Occipital lobe (tissue), 2 donors: ENCODE measurements around the gene FAM114A2. TPM values are rescaled to one million over a fixed set of nuclear protein-coding genes. Genes with fewer than 3 reads are reported as not detected.

Experiments used
- DNase-seq: peaks from one replicate; lab custom pipeline; 2025; lab: John Stamatoyannopoulos, UW
- total RNA-seq: library from RNA; depleted of rRNA; stranded (reverse); fragments of >200 nt; gene quantifications from one replicate; pipeline ENCODE4 v1.2.3, GENCODE V29; 2014

The FAM114A2 gene
- total RNA-seq, 1 donor from 2014 or later = 26.2 TPM

DNA sequence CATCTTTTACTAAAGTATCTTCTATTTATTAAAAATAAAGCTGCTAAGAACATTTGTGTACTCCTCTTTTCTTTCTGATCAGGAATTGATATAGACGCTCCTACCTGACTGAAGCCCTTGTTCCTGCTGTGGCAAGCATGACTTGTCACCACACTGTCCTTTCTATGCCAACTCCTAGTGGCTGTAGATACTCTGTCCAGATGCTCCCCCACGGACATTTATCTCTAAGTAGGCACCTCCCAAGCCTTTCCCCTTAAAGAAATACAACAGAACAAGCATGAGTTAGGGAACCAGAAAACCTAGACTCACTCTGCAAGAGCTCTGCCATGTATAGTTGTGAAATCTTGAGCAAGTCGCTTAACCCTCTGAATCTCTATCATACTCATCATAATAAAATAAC, 53.2 kb downstream of the FAM114A2 start:
- no peak for DNase-seq

DNA sequence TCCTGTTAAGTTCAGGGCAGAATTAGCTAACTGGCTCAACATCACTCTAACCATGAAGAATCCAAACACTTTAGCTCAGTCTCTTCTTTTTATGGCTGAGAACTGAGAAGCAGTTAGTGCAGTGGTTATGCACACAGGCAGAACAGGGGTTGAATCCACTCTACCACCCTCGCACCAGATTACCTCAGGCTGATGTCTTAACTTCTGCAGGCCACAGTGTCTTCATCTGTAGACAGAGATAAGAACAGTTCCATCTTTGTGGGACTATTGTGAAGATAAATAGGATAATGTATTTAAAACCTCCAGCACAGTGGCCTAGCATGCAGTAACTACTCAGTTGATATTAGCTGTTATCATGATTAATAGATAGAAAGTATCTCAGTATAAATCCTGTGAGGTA, 54.8 kb downstream of the FAM114A2 start:
- DNase-seq = no peak

DNA sequence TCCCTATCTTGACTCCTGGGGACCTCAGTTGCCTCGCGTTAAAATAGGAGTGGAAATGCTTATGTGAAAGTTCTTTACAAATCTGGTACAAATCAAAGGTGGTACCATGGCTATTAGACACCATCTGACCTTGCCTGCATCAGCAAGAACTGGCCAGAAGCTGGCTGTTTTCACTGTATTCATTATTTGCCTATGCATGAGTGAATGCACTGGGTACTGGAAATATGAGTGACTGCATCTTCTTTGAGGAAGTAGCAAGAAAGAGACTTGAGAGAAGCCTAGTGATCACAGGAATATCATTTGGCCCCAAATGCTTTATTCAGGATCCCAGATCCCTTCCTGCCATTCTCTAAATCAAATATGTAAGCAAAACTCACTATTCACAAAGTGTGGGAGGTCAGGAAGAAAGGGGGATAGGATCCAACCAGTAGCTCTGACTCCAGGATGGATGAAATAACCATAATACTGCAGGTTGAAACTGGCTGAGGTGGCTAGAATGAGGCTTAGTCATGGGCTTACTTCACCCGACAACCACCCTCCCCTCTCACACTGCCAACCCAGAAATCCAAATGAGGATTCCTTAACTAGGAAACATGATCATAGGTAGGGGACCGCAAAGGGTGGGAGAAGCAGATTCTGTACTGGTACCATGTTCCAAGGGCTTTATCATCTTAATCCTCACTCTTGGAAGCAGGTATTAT, 56.7 kb downstream of the FAM114A2 start:
- DNase-seq = no peak

DNA sequence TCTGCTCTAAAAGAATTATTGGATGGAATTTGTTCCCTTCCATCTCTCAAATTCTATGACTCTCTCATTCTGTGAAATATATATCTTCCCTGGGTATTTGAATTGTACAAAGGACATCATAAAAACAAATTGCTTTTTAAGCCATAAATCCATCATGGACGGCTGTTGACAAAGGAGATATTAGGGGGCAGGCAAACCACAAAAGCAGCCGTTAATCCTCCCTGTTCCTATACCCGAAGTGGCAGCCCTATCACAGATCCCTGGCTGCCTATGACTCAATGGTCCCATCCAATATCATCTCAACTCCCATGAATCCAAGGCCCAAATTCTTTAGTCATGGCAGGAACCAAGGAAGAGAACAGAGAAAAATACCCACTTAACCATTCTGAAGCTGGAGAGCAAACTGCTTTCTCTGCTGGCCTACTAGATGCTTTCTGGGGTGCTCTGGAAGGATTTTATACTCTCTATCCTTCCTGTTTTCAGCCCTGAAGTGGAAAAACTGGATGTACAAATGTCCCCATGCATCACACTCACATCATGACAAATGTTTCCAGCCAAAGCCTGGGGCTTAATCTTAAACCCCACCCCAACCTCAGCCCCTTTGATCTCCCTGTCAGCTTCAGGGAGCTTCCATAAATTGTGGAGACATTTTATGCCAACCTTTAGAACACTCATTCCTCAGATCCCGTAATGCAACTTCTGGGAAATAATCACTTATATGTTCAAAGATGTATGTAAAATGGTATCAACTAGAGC, 59.5 kb downstream of the FAM114A2 start:
- DNase-seq = no peak

DNA sequence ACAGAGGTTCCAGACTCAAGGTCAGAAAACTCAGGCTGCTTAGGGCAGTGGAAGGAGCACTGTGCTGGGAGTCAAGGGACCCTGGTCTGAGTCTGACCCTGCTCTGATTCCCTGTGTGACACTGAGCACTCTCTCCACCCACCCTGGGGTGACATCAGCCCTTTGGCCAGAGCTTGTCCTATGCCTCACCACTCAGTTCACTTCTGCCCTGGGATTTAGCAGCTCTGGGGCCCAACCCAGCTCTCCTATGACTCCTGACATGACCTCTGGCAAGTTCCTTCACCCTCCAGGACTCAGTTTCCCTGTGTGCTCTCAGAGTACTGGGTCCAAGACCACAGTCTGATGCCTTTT, 63.9 kb downstream of the FAM114A2 start:
- no peak for DNase-seq

DNA sequence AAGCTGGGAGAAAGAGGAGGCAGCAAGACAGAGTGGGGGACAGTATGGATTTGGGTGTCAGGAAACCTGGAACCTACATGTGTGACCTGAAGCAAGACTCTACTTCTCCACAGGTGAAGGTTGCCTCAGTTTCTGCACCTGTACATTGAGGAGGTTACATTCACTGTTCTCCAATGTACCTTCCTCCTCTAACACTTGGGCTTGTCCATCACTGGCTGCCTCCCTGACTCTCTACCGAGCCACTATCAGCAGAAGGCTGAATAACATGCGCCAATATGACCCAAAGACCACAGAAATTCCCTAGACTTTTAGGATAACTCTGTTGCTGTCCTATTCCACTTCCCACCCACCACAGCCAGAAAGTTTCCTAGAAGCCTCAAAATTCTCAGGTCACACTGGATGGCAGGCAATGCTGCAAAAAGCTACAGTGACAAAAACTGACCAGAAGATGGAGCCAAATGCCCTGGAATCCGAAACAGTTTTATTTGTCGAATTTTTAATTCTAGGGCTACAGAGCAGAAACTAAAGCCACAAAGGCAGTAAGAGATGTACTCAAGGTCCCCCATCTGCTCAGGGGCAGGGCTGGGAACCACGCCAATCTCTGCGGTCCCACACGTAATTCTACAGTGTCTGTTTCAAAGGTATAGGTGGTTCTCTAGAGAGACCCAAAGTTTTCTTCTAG, 64.4 kb downstream of the FAM114A2 start:
- DNase-seq = no peak

DNA sequence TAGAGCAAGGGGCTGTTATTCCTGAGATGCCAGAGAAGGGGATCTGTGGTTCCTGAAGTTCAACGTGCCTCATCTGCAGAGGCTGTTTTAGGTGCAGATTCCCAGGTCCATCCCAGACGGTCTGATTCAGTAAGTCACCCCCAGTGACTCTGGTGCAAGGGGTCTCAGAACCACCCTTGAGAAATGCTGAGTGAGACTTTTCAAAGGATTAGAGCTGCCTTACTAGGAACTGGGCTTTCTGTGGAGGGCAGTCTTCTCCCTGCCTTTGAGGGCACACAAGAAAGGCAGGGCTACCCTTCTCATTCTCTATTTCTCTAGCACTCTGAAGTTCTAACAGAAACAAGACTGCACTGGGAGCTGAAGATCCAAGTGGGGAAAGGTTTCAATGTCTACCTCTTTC, 66.5 kb downstream of the FAM114A2 start:
- no peak for DNase-seq

DNA sequence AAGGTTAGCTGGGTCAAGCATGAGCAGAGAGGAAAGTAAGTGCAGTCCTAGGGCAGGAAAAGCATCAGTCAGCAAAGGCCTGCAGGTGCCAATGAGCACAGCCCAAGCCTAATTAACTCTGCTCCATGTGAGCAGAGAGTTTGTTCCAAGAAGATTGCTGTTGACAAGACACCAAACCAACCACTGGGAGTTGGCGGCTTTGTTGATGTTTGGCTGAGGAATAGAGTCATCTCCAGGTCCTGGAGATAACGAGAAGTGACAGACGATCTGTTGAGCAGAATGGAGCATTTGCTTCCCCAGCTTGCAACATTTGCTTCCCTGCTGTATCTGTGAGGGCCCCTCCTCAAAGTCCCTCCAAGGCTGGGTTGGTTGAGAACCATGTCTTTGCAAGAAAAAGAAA, 68.2 kb downstream of the FAM114A2 start:
- no peak for DNase-seq

DNA sequence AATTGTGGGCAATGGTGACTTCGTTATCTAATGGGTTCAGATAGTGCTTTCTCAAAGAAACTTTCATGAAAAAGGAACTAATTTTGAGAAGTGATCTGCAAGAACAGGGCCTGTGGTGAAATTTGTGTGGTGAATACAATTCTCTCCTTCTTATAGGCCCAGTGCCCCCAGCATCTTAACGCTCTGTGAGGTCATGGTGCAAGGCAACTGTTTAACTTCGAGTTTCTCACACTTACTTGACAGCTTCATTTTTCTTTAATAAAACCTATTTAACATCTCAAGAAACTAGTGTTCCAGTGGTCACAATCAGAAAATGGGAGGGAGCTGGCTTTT, 69.2 kb downstream of the FAM114A2 start:
- no peak for DNase-seq

DNA sequence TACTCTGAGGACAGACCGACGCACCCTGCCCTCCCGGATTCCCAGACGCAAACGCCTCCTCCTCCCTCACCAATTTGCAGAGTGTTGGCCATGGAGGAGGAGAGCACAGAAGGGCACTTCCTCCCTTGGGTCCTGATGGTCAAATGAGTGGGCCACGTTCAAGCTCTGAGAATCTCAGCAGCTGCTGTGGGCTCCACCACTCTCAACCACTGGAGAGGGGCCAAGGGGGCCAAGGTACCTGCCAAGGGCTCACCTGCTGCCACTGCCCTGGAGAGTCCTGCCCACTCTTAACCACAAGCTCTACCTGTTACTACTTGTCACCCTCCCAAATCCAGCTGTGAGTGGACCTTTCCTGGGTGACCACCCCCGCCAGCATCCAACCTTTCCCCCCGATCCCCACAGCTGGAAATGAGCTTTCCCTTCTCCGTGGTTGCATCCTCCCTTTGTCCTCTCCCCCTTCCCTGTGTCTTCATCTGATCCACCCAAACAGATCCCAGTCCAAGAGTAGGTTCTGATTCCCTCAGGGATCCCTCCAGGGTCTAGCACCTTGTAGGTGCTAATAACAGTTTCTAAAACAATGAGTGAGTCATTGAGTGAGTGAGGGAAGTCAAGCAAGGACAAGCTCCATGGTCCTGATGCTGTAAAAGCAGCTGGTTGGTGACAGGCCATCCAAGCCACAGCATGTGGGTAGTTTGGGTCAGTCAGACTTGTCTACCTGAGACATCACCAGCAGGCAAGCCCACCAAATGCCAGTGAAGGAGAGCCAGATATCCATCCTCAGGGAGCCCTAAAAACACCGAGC, 69.7 kb downstream of the FAM114A2 start:
- no peak for DNase-seq

DNA sequence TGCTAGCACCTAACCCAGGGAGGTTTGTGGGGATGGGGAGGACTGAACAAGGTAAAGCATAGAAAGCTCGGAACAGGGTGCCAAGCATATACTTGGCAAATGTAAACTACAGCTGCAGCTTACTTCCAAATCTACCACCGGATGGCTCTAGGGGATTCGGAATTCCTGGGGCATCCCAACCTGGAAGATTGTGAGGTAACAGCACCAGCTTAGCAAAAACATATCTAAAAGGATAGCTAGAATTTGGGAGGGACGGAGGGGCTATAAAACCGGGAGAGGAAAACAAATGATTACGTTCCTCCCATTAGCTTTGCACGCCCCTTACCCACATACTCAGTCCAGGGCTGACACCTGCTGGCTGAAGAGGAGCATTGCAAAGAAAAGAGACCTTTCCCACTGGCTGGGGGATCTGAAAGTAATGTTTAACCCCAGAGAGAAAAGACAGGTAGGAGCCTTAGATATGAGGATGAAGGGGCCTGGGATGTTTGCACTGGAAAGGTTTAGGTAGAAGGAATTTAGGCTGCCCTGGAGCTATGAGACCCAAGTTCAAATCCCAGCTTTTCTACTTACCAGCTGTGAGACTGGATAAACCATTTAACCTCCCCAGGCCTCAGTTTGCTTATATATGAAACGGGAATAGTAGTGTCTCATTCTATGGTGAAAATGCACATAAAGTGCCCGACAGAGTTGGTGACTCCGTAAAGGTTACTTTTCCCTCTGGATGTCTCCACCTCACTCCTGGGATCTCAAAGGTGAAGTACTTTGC, 73.6 kb downstream of the FAM114A2 start:
- no peak for DNase-seq

DNA sequence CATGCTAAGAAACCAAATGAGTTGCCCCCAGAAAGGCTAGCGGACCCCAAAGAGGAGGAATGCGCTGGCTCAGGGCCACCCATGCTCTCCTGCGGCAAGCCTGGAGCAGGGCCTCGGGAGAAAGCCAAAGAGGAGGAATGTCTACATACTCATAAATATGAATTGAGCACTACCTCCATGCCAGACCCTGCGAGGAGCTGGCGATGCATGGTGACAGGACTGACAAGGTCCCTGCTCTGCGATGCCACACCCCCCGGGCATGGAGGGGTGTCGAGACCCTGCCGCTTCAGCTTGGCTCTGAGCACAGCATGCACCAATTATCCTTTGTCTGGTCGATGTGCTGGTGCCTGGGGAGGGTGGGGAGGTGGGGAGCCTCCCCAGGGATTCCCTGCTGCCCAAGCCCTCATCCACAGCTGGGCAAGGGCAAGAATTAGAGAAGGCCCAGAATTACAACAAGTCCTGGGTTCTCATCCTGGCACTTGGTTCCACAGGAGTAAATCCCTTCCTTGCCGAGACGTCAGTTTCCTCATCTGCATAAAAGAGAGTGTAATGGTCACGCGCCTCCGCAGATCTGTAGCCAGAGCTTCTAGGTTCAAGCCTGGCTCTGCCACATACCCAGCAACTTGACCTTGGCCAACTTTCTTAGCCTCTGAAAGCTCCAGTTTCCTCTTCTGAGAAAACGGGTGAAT, 74.4 kb downstream of the FAM114A2 start:
- no peak for DNase-seq

DNA sequence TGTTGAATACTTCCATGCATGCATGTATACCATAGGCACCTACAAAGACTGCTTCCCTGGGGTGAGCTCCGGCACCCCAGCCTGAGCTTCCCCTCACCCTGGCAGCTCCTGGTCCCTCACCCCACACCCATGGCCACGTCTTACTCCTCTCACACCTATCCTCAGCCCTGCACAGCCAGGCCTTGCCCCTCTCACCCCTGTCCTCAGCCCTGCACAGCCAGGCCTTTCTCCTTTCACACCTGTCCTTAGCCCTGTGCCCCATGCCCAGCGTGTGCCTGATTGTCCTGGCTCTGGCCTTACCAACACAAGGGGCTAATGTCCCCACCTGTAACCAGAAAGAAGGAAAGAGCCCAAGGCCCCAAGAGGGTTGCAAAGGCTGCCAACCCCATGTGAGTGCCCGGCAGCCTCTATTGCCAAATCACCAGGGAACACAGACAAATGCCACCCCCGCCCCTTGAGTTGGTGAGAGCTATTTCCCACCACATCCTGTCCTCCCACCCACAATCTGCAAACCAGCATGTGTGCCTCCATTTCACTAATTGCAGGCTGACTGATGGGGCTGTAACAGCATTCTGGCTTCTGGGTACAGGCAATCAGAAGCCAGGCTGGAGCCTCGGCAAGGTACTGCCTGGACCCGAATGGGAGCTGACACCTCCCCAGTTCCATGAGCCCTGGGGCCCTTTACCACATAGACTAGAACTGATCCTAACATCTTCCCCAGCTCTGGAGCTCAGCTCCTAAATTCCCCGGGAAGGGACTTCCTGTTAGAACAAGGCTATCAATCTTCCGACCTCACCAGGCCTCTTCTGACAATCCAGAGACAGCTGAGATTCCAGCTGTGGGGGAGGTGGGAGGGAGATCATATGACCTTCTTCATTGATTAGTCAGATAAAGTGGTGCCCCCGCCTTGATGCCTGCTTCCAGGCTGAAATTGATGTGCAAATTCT, 78.2 kb downstream of the FAM114A2 start:
- DNase-seq = no peak

DNA sequence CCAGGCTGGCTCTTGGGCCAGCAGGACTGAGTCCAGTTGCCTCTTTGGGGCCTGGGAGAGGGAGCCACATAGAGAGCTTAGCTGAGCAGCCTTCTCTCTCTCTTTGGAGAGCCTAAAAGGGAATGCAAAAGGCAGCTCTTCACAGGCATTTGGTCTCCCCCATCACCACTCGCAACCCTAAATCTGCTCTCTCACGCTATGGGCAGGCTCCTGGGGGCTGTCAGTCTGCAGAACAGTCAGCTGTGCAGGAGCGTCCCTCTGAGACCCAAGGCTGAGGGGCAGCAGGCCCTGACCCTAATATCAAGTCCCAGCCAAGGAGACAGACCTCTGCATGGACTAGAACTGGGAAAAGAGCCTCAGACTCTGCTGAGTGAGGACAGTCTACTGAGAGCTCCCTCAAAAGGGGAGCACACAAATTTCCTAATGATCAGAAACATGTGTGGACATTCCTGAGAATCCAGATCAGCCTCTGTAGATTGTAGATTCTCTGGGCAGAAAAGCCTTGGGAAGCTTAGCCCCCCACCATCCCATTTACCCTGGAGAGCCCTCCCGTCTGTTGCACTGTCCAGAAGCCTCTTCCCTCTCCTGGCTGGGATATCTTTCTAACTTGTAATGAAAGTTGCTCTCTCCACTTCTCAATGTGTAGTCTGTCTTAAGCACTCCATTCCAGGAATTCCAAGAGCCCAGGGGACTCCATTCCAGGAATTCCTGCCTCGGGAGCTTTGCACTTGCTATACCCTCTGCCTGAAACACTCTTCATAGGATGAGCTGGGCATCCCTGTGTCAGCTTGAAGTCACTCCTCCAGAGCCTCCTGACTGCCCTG, 79.4 kb downstream of the FAM114A2 start:
- DNase-seq = no peak

DNA sequence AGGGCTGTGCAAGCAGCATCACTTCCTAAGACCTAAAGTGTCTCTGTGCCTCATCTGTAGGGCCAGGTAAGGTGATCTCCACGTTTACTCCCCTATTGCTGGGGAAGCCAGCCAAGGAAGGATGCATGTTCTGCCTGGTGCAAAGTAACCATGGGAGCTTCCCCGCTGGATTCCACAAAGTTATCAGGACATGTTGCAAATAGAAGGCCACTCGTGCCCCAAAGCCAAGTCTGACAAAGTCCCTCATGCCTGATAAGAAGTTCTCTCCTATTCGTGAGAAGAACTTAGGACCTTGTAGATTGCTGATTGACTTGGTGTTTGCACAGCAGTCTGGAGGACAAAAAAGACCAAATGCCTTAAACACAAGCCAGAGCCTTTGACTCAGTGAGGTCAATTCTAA, 81.5 kb downstream of the FAM114A2 start:
- DNase-seq = no peak

DNA sequence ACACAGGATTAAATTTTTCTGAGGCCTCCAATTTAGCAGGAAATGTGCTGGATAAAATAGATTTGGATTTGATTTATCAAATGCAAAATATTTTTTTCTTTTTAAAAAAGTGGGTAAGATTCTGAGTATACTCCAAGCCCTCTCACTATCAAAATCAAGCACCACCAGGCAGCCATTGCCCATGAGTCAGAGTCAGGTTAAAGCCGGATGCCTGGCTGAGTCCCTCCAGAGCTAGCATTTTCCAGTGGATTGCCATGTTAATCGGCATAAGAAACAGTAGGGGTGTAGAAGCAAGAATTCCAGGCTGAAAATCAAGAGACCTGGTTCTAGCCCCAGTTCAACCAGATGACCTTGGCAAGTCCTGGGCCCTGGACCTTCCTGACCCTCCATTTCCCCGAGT, 85.3 kb downstream of the FAM114A2 start:
- no peak for DNase-seq

DNA sequence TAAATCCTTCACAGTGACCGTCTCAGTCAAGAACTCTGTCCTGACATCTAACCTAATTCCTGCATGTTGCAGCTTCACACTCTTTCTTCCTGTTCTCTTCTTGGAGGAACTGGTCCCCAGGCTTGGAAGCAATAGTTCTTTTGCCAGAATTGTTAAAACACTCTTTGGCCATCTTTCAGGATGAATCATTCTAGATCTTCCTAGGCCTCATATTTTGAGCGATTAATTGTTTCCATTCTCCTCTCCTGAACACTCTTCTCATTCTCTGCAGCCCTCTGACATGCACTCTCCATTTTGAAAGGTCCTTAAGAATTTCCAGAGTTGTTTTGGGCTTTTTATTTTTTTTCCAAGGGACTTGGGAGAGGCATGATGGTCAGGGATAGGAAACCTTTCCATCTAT, 85.8 kb downstream of the FAM114A2 start:
- no peak for DNase-seq

DNA sequence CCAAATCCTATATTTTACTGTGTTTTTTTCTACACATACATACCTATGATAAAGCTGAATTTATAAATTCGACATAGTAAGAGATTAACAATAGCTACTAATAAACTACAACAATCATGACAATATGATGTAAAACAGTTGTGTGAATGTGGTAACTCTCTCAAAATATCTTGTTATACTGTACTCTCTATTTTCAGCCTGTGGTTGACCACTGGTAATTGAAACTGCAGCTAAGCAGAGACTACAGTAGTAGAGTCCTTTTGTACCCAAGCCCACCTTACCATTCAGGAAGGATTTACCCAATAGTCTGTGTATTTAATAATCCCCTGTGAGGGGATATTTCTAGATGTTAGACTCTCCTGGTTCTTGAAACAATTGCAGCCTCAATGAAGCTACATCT, 86.7 kb downstream of the FAM114A2 start:
- DNase-seq = no peak

DNA sequence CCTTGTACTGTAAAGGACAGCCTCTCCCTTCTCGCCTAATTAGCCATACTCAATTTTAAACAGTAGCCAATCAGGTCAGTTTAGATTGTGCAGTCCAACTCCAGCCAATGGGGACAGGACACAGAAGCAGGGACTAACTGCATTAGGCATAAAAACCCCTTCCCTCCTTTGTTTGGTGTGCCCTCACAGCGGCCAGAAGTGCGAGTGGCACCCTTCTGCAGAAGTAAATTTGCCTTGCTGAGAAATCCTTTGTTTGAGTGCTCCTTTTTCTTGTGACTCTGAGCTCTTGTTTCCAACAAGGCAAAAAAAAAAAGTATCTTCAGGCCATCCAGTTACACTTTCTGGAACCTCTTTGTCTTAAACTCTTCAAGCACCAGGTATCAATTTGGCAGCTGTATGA, 97.4 kb downstream of the FAM114A2 start:
- no peak for DNase-seq
